ENCODE measurements around the gene RFESD.
"Not testable (repeated sequence)": the region's sequence is repeated elsewhere in the genome, so short reads cannot be mapped to it uniquely, and the experiment has no call there.

The RFESD gene

GRCh38 chr5:95628933-95629332 lies 17.6 kb upstream of the RFESD start:
- DNase-seq (ENCODE audit: low read depth), result no peak

- DNase-seq (ENCODE audit: low read depth), result no peak
Observed at GRCh38 chr5:95630394-95630917, 16.1 kb upstream of the RFESD start.

GRCh38 chr5:95631255-95631958 lies 15.2 kb upstream of the RFESD start:
- no peak for DNase-seq (ENCODE audit: low read depth)

GRCh38 chr5:95631991-95632675 lies 14.4 kb upstream of the RFESD start:
- peak; percentile 29 for DNase-seq (ENCODE audit: low read depth)

GRCh38 chr5:95632942-95633341 lies 13.6 kb upstream of the RFESD start:
- not testable (repeated sequence) for DNase-seq (ENCODE audit: low read depth)

GRCh38 chr5:95633671-95634070 lies 12.9 kb upstream of the RFESD start:
- no peak for DNase-seq (ENCODE audit: low read depth)

- no peak for DNase-seq (ENCODE audit: low read depth)
Observed at GRCh38 chr5:95634081-95634480, 12.5 kb upstream of the RFESD start.

GRCh38 chr5:95638632-95639031 lies 7.9 kb upstream of the RFESD start:
- no peak for DNase-seq (ENCODE audit: low read depth)

GRCh38 chr5:95641741-95642220 lies 4.8 kb upstream of the RFESD start:
- DNase-seq (ENCODE audit: low read depth), result no peak

- DNase-seq (ENCODE audit: low read depth), result no peak
Observed at GRCh38 chr5:95643152-95643551, 3.4 kb upstream of the RFESD start.

GRCh38 chr5:95644351-95645042 lies 2.1 kb upstream of the RFESD start:
- no peak for DNase-seq (ENCODE audit: low read depth)

- DNase-seq (ENCODE audit: low read depth), result not testable (repeated sequence)
Observed at GRCh38 chr5:95646226-95646568, 380 bp upstream of the RFESD start.

- DNase-seq (ENCODE audit: low read depth), result no peak
Observed at GRCh38 chr5:95647886-95648860, 1.6 kb downstream of the RFESD start.

GRCh38 chr5:95649274-95649673 lies 2.7 kb downstream of the RFESD start:
- no peak for DNase-seq (ENCODE audit: low read depth)

GRCh38 chr5:95649842-95650620 lies 3.5 kb downstream of the RFESD start:
- no peak for DNase-seq (ENCODE audit: low read depth)

GRCh38 chr5:95652849-95653248 lies 6.3 kb downstream of the RFESD start:
- DNase-seq (ENCODE audit: low read depth), result no peak

- DNase-seq (ENCODE audit: low read depth), result no peak
Observed at GRCh38 chr5:95654196-95654595, 7.6 kb downstream of the RFESD start.

GRCh38 chr5:95655575-95655974 lies 9.0 kb downstream of the RFESD start:
- no peak for DNase-seq (ENCODE audit: low read depth)

GRCh38 chr5:95660060-95660459 lies 13.5 kb downstream of the RFESD start:
- DNase-seq (ENCODE audit: low read depth), result no peak

- no peak for DNase-seq (ENCODE audit: low read depth)
Observed at GRCh38 chr5:95662946-95663345, 16.4 kb downstream of the RFESD start.

Measured in stimulated activated CD8-positive, alpha-beta memory T cell treated with anti-CD3 and anti-CD28 coated beads, Interleukin-15, amount 100 ng/mL, for 1 hour (primary cell).